ENCODE results near the gene ERGIC3.

Gene ERGIC3

GRCh38 chr20:35598476-35598875, 56.6 kb downstream of the ERGIC3 start:
- H3K27ac ChIP-seq = no peak overlapping the region
- TF ChIP-seq ZFX (IDR thresholded peaks at IDR 0.05; ENCODE audit: borderline replicate concordance) = no peak
- TF ChIP-seq, protein P1, sequence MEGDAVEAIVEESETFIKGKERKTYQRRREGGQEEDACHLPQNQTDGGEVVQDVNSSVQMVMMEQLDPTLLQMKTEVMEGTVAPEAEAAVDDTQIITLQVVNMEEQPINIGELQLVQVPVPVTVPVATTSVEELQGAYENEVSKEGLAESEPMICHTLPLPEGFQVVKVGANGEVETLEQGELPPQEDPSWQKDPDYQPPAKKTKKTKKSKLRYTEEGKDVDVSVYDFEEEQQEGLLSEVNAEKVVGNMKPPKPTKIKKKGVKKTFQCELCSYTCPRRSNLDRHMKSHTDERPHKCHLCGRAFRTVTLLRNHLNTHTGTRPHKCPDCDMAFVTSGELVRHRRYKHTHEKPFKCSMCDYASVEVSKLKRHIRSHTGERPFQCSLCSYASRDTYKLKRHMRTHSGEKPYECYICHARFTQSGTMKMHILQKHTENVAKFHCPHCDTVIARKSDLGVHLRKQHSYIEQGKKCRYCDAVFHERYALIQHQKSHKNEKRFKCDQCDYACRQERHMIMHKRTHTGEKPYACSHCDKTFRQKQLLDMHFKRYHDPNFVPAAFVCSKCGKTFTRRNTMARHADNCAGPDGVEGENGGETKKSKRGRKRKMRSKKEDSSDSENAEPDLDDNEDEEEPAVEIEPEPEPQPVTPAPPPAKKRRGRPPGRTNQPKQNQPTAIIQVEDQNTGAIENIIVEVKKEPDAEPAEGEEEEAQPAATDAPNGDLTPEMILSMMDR (IDR thresholded peaks at IDR 0.05) = no peak

DNA sequence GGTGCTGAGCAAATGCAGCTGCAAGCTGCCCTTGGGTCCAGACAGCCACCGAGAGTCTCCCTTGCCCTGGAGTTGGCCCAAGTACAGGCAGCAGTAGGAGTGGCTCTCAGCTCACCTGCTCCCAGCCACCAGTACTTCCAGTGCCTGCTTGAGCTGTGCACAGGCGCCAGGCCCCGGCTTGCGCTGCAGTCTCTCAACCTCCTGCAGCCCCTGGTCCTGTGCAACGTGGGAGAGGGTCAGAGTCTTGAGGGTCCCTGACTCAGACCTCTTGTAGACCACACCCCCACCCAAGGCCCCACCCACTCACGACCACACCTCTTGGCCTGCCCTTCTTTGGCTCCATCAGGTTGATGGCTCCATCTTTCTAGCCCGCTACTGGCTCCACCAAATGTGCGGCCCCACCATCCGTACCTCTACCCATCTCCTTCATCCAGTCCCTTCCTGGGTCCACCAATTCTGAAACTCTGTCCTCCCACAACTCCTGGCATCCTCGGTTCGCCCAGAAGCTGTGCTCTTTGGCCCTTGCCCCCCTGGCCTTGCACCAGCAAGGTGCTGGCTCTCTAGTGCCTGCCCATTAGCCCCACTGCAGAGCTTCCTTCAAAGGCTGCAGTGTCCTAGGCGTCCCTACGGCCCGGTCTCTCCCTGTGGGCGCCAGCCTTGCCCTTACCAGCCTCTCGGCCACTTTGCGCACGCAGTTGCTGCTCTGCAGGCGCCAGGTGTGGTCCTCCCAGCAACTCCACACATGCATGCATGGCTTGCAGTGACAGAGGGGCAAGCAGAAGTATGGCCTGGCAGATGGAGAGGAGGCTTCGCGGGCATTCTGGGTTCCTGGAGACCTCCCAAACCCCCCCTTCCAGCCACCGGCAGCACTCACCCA, 57.3 kb downstream of the ERGIC3 start:
- H3K27ac ChIP-seq = no peak overlapping the region
- no peak for TF ChIP-seq ZFX (IDR thresholded peaks at IDR 0.05; ENCODE audit: borderline replicate concordance)
- TF ChIP-seq, protein P1 (IDR thresholded peaks at IDR 0.05) = no peak

- H3K27ac ChIP-seq = no peak overlapping the region
- TF ChIP-seq ZFX (IDR thresholded peaks at IDR 0.05; ENCODE audit: borderline replicate concordance) = no peak
Measured at GRCh38 chr20:35599776-35600120, 57.9 kb downstream of the ERGIC3 start.

DNA sequence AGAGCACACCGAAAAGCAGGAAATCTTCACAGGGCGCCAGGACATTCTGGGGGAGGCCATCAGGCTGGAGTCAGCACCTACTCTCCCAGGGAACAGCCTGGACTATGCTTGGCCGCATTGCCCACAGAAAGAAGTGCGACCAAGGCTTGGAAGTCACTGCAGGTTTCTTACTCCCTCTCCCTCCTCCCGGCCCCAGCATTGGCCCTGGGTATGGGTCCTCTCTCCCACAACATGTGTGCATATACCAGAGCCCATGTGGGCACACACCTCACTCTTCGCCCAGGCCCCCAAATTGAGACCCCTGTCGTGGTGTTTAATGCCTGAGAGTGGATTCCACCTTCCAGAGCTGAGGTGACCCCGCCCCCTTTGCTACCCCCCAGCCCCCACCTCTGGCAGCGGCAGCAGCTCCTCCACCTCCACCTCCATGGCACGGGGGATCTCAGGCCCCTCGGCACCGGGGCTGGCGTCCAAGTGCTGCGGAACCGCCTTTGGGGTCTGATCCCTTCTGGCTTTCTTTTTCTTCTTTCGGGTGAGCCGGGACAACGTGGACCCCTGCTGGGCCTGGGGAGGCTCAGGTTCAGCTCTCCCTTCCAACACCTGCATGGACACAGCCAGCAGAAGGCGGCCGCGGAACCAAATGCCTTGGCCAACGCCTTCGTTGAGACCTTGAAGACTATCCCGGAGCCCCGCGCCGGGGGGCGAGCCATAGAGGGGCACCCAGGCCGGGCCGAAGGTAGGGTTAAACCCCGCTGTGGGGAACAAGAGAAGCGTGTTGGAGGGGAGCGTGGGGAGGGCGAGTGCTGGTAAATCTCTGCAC, 58.5 kb downstream of the ERGIC3 start:
- no peak overlapping the region for H3K27ac ChIP-seq
- TF ChIP-seq, protein P1 (IDR thresholded peaks at IDR 0.05) = no peak
- TF ChIP-seq ZFX (IDR thresholded peaks at IDR 0.05; ENCODE audit: borderline replicate concordance) = no peak

DNA sequence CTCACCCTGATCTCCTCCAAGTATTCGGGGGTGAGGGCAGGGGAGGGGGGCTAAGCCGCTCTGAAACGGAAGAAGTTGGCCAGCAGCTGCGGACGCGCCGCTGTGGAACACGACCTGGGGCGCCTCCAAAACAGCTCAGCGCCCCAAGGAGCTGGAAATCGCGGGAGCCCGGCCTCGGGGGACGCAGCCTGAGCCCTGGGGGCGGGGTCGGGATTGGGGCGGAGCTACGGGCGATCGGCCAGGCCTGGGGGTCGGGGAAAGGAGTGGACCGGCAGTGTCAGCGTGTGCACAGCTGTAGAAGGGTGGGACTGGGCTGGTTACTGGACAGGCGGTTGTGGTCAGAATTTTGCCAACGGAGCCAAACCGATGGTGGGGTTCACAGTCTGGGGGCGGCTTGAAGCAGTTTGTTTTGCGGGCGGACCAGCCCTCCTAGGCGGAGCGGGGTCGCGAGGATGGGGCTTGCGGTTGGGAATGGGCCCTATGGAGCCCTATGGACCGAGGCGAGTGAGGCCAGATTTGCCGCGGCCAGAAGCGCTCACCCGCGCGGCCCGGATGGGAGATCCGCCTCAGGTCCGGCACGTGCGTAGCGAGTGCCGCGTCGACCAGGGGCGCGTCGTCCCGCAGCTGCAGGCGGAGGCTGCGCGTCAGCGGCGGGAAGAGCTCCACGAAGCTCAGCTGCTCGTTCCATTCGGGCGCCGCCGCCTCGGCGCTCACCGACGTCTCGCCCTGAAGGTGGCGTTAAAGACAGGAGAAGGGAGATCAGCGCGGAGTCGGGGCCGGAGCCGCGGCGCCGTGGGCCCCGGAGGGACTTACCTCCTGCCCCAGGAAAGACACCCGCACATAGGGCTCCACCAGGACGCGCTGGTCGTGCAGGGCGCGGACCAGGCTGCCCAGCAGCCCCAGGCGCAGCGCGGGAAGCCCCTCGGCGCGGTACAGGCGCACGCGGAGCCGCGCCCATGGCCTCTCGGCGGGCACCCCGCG, 59.4 kb downstream of the ERGIC3 start:
- no peak for TF ChIP-seq ZFX (IDR thresholded peaks at IDR 0.05; ENCODE audit: borderline replicate concordance)
- TF ChIP-seq, protein P1 (IDR thresholded peaks at IDR 0.05) = peak; percentile 70
- H3K27ac ChIP-seq = 0 out of 2 replicates have a peak overlapping the region, but pooled peaks have one; percentile 7

DNA sequence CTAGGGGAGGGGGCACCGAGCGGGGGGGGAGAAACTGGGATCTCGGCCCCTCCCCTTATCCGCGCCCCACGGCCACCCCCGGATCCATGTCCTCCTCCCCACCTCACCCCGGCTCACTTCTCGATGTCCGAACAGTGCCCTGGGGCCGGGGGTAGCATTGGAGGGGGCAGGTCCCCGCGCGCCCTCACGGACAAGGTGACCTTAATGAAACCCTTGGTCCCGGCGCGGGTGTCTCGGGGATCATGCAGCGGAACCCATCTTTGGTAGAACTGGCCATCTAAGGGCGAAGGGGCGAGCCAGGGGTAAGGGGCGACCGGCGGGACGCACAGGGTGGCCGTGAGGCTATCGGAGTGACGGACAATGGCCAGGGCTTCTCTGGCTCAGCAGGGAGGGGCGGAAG, 60.1 kb downstream of the ERGIC3 start:
- 0 out of 2 replicates have a peak overlapping the region, but pooled peaks have one; percentile 7 for H3K27ac ChIP-seq

More for the DNA sequence above, 60.1 kb downstream of the ERGIC3 start:
- TF ChIP-seq ZFX (IDR thresholded peaks at IDR 0.05; ENCODE audit: borderline replicate concordance) = no peak
- TF ChIP-seq, protein P1 (IDR thresholded peaks at IDR 0.05) = no peak
